Fibroblast of the conjunctiva (primary cell): ENCODE data around the gene GTF2I.
"Not testable (repeated sequence)": the region's sequence is repeated elsewhere in the genome, so short reads cannot be mapped to it uniquely, and the experiment has no call there.

Experiments used
- DNase-seq: peaks from one replicate; pipeline ENCODE4 v3.0.0-alpha.2; 2010; ENCODE audit warnings: low read depth

Gene GTF2I

GRCh38 chr7:74657692-74658177 is at the start of gene GTF2I:
Gene GTF2I, plus strand, starts transcription at chr7:74657718. Its CDS starts 31,411 bp downstream, at chr7:74689129.
- no peak for DNase-seq

DNA sequence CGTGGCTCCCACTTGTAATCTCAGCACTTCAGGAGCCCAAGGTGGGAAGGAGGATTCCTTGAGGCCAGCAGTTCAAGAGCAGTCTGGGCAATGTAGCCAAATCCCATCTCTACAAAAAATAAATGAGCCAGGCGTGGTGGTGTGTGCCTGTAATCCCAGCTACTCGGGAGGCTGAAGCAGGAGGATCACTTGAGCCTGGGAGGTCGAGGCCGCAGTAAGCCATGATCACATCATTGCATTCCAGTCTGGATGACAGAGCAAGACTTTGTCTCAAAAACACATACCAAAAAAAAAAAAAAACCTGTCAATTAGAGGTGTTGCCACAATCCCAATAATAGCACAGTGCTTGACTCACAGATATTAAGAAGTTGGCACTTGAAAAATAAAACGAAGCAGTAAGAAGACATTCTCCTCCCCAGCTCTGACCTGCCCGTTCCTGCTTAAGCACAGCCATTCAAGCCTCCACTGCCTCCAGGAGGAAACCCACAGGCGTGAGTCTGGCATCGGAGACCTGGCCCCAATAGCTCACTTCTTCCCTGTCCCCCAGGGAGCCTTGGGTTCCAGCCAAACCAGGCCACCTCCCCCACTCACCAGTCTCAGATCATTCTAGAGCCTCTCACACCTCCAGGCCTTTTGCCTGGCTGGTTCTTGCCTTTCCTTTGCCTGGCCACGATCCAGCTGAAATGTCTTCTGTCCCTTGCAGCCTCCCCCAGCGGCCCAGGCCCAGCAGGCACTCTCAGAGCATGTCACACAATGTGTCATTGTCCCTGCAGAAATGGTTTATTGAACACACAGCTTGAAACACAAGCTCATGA is 45.3 kb upstream of the GTF2I start:
- DNase-seq: no peak

DNA sequence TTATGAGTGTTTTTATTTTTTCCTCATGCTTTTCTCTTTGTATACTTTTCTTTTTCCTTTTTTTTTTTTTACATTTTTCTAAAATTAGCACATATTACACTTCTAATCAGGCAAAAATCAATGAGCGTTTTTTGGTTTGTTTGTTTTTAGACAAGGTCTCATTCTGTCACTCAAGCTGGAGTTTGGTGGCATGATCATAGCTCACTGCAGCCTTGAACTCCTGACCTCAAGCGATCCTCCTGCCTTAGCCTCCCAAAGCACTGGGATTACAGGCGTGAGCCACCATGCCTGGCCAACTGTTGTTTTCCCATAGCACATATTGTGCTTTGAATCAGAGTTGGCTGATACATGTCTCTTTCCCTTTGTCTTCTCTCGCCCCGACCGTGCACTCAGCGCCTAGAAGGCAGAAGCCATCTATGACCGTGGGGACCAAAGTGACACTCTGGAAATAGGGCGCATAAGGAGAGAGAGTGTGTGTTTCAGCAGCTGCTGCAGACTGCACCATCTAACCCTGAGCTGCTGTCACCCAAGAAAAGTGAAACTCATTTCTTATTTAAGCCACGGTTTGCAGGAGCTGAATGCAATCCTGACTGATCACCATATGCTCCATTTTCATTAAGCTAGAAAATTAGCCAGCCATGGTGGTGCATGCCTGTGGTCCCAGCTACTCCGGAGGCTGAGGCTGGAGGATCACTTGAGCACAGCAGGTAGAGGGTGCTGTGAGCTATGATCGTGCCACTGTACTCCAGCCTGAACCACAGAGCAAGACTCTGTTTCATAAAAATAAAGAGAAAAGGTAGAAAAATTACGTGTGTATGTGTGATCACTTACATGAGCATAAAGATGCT is 41.4 kb upstream of the GTF2I start:
- DNase-seq: no peak

- DNase-seq: no peak
These were observed 40.3 kb upstream of the GTF2I start for GRCh38 chr7:74617180-74617744.

DNA sequence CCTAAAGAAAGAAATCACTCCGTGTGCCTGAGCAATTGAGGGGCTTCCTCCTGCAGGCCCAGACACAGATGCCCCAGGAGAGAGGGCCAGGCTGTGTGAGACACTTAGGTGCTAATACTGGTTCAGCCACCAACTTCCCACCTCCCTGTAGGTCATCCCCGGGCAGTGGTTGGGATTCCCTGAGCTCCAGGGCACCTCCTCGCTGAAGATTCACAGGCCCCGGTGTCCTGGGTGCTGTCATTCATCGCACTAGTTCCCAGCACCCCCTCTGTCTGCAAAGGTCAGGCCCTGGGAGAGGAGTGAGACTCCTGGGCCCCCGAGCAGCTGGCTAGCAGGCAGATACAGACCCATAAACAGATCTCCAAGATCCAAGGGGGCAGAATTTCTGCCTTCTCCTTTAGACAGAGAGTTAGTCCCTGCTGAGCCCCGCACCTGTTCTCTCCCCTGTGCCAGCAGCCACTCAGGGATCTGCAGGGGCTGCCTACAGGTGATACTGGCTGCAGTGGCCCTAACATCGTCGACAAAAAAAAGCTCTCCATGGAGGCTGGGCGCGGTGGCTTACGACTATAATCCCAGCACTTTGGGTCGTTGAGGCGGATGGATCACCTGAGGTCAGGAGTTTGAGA is 38.2 kb upstream of the GTF2I start:
- no peak for DNase-seq

DNA sequence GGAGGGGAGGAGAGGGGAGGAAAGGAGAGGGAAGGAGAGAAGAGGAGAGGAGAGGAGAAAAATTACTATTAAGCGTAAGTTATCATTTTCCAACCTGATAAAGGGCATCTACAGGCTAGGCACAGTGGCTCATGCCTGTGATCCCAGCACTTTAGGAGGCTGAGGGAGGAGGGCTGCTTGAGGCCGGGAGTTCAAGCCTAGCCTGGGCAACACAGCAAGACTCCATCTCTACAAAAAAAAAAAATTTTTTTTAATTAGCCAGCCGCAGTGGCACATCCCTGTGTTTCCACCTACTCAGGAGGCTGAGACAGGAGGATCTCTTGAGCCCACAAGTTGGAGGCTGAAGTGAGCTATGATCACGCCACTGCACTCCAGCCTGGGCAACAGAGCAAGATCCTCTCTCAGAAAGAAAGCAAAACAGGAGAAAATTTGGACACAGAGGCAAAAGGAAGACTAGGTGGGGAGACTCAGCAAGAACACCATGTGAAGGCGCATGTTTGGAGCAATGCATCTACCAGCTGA is 35.2 kb upstream of the GTF2I start:
- DNase-seq: no peak

DNA sequence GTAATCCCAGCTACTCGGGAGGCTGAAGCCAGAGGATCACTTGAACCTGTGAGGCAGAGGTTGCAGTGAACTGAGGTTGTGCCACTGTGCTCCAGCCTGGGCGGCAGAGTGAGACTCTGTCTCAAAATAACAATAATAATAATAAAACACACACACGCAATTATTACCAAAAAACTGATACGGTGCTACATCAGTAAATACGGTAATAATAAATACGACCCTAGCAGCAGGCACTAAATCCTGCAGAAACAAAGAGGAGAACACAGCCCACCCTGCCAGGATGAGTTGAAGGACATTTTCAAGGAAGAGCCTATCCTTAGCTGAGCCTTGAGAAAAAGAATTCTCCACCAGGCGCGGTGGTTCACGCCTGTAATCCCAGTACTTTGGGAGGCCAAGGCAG is 34.4 kb upstream of the GTF2I start:
- DNase-seq: no peak

DNA sequence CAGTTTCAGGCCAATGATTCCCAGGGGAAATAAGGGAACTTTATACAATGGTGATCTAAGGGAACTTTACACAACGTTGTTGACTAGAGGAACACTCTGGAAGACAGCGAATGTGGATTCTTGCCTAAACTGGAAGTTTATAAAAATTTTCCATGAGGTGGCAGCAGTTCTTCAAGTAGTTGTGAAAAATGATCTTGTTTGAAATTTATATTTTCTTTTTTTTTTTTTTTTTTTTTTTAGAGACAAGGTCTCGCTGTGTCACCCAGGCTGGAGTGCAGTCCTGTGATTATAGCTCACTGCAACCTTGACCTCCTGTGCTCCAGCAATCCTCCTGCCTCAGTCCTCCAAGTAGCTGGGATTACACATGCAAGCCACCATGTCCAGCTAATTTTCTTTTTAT is 32.1 kb upstream of the GTF2I start:
- peak; percentile 57 for DNase-seq

- peak; percentile 89 for DNase-seq
These were observed 29.7 kb upstream of the GTF2I start for GRCh38 chr7:74627661-74628411.

GRCh38 chr7:74632505-74632904 is 25.0 kb upstream of the GTF2I start:
- no peak for DNase-seq

GRCh38 chr7:74633451-74633921 is 24.0 kb upstream of the GTF2I start:
- DNase-seq: no peak

DNA sequence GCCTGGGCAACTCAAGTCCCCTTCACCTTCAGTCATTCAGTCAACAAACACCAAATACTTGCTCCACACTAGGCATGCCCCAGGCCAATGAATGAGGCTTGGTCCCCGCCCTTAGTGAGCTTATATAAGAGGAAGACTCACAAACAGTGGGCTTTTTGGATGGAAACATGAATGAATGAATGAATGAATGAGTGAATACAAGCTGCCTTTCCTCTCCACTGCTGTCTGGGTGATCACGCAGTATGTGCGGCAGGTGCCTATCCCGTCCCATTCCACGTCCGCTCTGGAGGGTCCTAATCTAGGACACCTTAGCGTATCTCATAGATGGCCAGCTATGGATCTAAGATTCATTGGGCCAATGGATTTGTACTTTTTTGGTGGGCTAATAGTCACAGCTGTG is 19.8 kb upstream of the GTF2I start:
- no peak for DNase-seq

DNA sequence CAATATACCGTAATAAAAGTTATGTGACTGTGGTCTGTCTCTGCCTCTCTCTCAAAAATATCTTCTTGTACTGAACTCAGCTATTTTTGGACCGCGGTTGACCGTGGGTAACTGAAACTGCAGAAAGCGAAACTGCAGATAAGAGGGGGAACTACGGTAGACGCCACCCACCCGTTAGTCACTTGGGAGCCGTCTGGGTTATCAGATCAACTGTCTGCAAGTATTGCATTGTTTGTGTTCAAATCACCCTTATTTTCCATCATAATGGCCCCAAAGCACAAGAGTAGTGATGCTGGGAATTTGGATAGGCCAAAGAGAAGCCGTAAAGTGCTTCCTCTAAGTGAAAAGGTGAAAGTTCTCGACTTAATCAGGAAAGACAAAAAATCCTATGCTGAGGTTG is 7.5 kb upstream of the GTF2I start:
- not testable (repeated sequence) for DNase-seq

GRCh38 chr7:74650493-74651132 is 6.9 kb upstream of the GTF2I start:
- not testable (repeated sequence) for DNase-seq

- DNase-seq: not testable (repeated sequence)
These were observed 6.4 kb upstream of the GTF2I start for GRCh38 chr7:74651133-74651504.

- no peak for DNase-seq
These were observed 3.8 kb upstream of the GTF2I start for GRCh38 chr7:74653686-74654181.

- DNase-seq: no peak
These were observed 2.7 kb upstream of the GTF2I start for GRCh38 chr7:74654811-74655210.

DNA sequence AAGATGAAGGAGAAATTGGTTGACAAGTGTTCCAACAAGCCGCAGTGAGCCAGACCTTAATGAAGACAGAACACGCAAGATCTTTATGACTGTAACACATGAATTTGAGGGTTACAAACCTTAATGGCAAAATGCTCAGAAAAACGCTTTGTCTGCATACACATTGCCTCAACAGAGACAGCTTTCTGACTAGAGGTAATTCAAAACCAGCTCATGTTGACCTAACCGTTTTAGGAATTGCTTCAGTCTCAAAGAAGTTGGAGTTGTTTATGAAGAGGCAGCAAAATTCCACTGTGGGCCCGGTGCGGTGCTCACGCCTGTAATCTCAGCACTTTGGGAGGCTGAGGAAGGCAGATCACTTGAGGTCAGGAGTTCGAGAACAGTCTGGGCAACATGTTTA is 2.2 kb upstream of the GTF2I start:
- DNase-seq: no peak

DNA sequence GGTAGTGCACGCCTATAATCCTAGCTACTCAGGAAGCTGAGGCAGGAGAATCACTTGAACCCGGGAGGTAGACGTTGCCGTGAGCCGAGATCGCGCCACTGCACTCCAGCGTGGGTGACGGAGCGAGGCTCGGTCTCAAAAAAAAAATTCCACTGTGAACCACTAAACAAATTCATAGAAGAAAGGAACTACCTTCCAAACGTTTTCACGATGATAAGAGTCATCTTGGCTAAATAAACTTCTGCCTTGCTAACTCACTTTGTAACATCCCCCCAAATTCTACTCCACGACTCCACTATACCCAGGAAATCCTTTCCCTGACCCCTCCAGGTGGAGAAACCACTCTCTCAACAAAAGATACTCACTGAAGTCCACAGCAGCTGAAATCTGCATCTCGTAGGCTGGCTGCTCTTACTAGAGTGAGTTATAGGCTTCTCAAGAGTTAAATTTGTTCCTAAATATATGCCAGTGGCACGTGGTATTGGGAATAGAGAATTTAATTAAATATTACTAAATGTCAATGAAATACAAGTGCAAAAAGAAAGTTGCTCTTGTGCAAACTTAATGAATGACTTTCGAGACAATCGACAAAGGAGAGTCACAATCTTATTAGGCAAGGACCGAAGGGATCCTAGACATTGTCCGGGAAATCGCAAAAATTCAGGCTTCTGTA is 1.6 kb upstream of the GTF2I start:
- no peak for DNase-seq

GRCh38 chr7:74656441-74656836 is 1.1 kb upstream of the GTF2I start:
- no peak for DNase-seq
